Measurements from ENCODE around the gene SLC19A2.

SLC19A2 gene

GRCh38 chr1:169426174-169426705 is 59.5 kb downstream of the SLC19A2 start:
- H3K27ac ChIP-seq (ENCODE audit: low read length), result no peak overlapping the region
- H2AFZ ChIP-seq (ENCODE audit: low read depth, low read length), result 0 out of 2 replicates have a peak overlapping the region, but pooled peaks have one; percentile 97
- no peaks in the 10 kb centered on the region for H3K27me3 ChIP-seq (ENCODE audit: insufficient read depth, low read length, poor library complexity)
- H3K79me2 ChIP-seq (ENCODE audit: insufficient read depth, low read length), result no peaks in the 10 kb centered on the region
- no peaks in the 10 kb centered on the region for H3K36me3 ChIP-seq (ENCODE audit: insufficient read depth, low read length)
- H4K20me1 ChIP-seq (ENCODE audit: insufficient read depth, low read length), result no peaks in the 10 kb centered on the region
- no peak for ATAC-seq (ENCODE audit: insufficient read depth, low read depth)
- no peak overlapping the region for H3K9ac ChIP-seq (ENCODE audit: low read depth, low read length)
- no peaks in the 10 kb centered on the region for H3K9me3 ChIP-seq (ENCODE audit: insufficient read depth, low read length, severe bottlenecking)
- H3K4me1 ChIP-seq (ENCODE audit: insufficient read depth, low read length), result peaks cover 22% of the 10 kb centered on the region
- peak overlapping the region; percentile 94; the same call in 1 of the 2 replicates for H3K4me2 ChIP-seq (ENCODE audit: insufficient read depth, low read length)
- TF ChIP-seq CTCF (IDR thresholded peaks at IDR 0.05; ENCODE audit: borderline replicate concordance, extremely low read depth, low read length, poor library complexity, severe bottlenecking), result no peak
- no peak for DNase-seq
- H3K4me3 ChIP-seq (ENCODE audit: low read depth in 1 of 2, low read length in 2 of 2), result no peak overlapping the region; a peak in 1 of 4 replicates

DNA sequence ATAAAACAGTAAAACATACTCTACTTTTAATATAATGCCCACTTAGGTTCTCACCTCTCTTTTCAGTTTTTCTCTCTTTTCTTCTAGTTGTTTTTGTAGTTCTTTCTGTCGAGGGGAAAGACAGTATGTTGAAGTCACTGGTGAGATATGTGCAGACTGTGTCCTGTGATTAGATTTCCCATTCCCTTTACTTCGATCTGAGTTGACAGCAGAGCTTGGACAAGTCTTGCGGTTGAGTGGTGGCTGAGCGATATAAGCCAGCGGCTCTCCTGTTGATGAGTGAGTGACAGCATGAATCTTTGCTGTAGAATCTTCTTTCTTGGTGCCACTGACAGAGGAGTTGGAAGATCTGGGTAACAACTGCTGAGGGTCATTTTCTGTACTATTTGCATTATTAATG is 64.4 kb downstream of the SLC19A2 start:
- TF ChIP-seq EZH2 (IDR thresholded peaks at IDR 0.05; ENCODE audit: borderline replicate concordance, low read depth, low read length, severe bottlenecking), result no peak
- TF ChIP-seq CTCF (IDR thresholded peaks at IDR 0.05; ENCODE audit: borderline replicate concordance, extremely low read depth, low read length, poor library complexity, severe bottlenecking), result no peak
- Histone ChIP-seq H3K4me1 (ENCODE audit: insufficient read depth, low read length) (peaks cover 2% of the 10 kb centered on the region; the same call in 1 of the 2 replicates), H3K36me3 (ENCODE audit: insufficient read depth, low read length) (no peaks in the 10 kb centered on the region), H3K9me3 (ENCODE audit: insufficient read depth, low read length, severe bottlenecking) (no peaks in the 10 kb centered on the region), H2AFZ (ENCODE audit: low read depth, low read length) (no peak overlapping the region), H3K9ac (ENCODE audit: low read depth, low read length) (no peak overlapping the region), H3K27me3 (ENCODE audit: insufficient read depth, low read length, poor library complexity) (no peaks in the 10 kb centered on the region), H4K20me1 (ENCODE audit: insufficient read depth, low read length) (no peaks in the 10 kb centered on the region), H3K4me2 (ENCODE audit: insufficient read depth, low read length) (no peak overlapping the region), H3K79me2 (ENCODE audit: insufficient read depth, low read length) (no peaks in the 10 kb centered on the region), H3K27ac (ENCODE audit: low read length) (no peak overlapping the region), H3K4me3 (ENCODE audit: low read depth in 1 of 2, low read length in 2 of 2) (no peak overlapping the region)
- ATAC-seq (ENCODE audit: insufficient read depth, low read depth), result no peak
- DNase-seq, result no peak

- ATAC-seq (ENCODE audit: insufficient read depth, low read depth) (no peak), DNase-seq (no peak)
- Histone ChIP-seq H3K27ac (ENCODE audit: low read length) (no peak overlapping the region), H3K27me3 (ENCODE audit: insufficient read depth, low read length, poor library complexity) (no peaks in the 10 kb centered on the region), H3K4me3 (ENCODE audit: low read depth in 1 of 2, low read length in 2 of 2) (no peak overlapping the region), H3K79me2 (ENCODE audit: insufficient read depth, low read length) (no peaks in the 10 kb centered on the region), H3K9me3 (ENCODE audit: insufficient read depth, low read length, severe bottlenecking) (no peaks in the 10 kb centered on the region), H2AFZ (ENCODE audit: low read depth, low read length) (no peak overlapping the region), H4K20me1 (ENCODE audit: insufficient read depth, low read length) (no peaks in the 10 kb centered on the region), H3K9ac (ENCODE audit: low read depth, low read length) (no peak overlapping the region), H3K4me2 (ENCODE audit: insufficient read depth, low read length) (no peak overlapping the region), H3K36me3 (ENCODE audit: insufficient read depth, low read length) (no peaks in the 10 kb centered on the region), H3K4me1 (ENCODE audit: insufficient read depth, low read length) (no peaks in the 10 kb centered on the region)
- TF ChIP-seq EZH2 (IDR thresholded peaks at IDR 0.05; ENCODE audit: borderline replicate concordance, low read depth, low read length, severe bottlenecking), result no peak
- no peak for TF ChIP-seq CTCF (IDR thresholded peaks at IDR 0.05; ENCODE audit: borderline replicate concordance, extremely low read depth, low read length, poor library complexity, severe bottlenecking)
Observed at GRCh38 chr1:169414952-169415351, 70.8 kb downstream of the SLC19A2 start.

All from DND-41 (cell line).